Endothelial cell of umbilical vein (primary cell): ENCODE results near the gene MAPK4. TPM values are rescaled to one million over a fixed set of nuclear protein-coding genes. Genes with fewer than 3 reads are reported as not detected.

ENCODE experiments used
- BruUV-seq: library from RNA; stranded (reverse); fragments of 400-500 nt; replicated peaks from 2 replicates; lab custom pipeline; 2021; lab: Mats Ljungman, UMichigan
- CTCF ChIA-PET: fragments of 300-600, 350-600 bp; sonication (Branson Sonifier 250); formaldehyde crosslinking; loops from one replicate; lab custom pipeline; 2021; ENCODE audit warnings: antibody characterized with exemption, inconsistent platforms; lab: Charles Lee
- POLR2A ChIA-PET: fragments of 300-600, 350-600 bp; sonication (Branson Sonifier 250); formaldehyde crosslinking; loops from one replicate; lab custom pipeline; 2021; ENCODE audit warnings: antibody characterized with exemption, inconsistent platforms; lab: Charles Lee
- DNase-seq: peaks from one replicate; pipeline ENCODE4 v3.0.0-alpha.2; 2011; ENCODE audit warnings: low read depth, low spot score
- FAIRE-seq: peaks from 2 replicates; lab custom pipeline; 2011; peaks lifted over from hg19 to GRCh38; lab: Jason Lieb, UNC
- H2AFZ ChIP-seq: 2 replicates; pipeline ENCODE4 v1.6.0; 2012; ENCODE audit warnings: low read depth, low read length, control low read depth, inconsistent platforms
- H3K27ac ChIP-seq: 2 replicates; pipeline ENCODE4 v1.5.1; 2011; ENCODE audit warnings: low read depth, mild to moderate bottlenecking, control low read depth, low read length, moderate library complexity; ENCODE audit not compliant: insufficient read depth
- H3K27me3 ChIP-seq, 2 experiments: 2 replicates each; pipeline versions ENCODE4 v1.6.0 to v1.6.1; 2011; ENCODE audit warnings: low read length in 2 of 2, mixed read lengths in 1 of 2; ENCODE audit not compliant: control insufficient read depth in 2 of 2, insufficient read depth in 2 of 2
- H3K36me3 ChIP-seq, 2 experiments: 2 replicates in 1 of 2; 3 replicates in 1 of 2; pipeline ENCODE4 v1.5.1; 2011; ENCODE audit warnings: low read length in 2 of 2, mild to moderate bottlenecking in 1 of 2, moderate library complexity in 1 of 2; ENCODE audit not compliant: control insufficient read depth in 2 of 2, insufficient read depth in 2 of 2; ENCODE audit errors: extremely low read depth in 1 of 2
- H3K4me1 ChIP-seq: 3 replicates; pipeline ENCODE4 v1.5.1; 2011; ENCODE audit warnings: mild to moderate bottlenecking, low read length; ENCODE audit not compliant: control insufficient read depth, insufficient read depth; ENCODE audit errors: extremely low read depth
- H3K4me2 ChIP-seq: 2 replicates; pipeline ENCODE4 v1.6.1; 2011; ENCODE audit warnings: low read length, control low read depth, mixed read lengths; ENCODE audit not compliant: insufficient read depth
- H3K4me3 ChIP-seq, 3 experiments: fragments of 200-600 bp in 1 of 3; sonication (generic), shearing (Covaris generic) in 1 of 3; replicated peaks in 1 of 3; 2 replicates each; pipeline ENCODE4 v1.5.1; 2011 to 2016; ENCODE audit warnings: control low read depth in 3 of 3, low read length in 3 of 3, mild to moderate bottlenecking in 2 of 3, inconsistent platforms in 1 of 3, low read depth in 1 of 3, moderate library complexity in 1 of 3; ENCODE audit not compliant: insufficient read depth in 1 of 3
- H3K79me2 ChIP-seq: 2 replicates; pipeline ENCODE4 v1.6.0; 2012; ENCODE audit warnings: low read length, inconsistent platforms; ENCODE audit not compliant: control insufficient read depth, insufficient read depth
- H3K9ac ChIP-seq: replicated peaks from 2 replicates; pipeline ENCODE3; 2011; ENCODE audit warnings: low read length, control low read depth; ENCODE audit not compliant: insufficient read depth; ENCODE audit errors: extremely low read depth
- H3K9me1 ChIP-seq: replicated peaks from 3 replicates; pipeline ENCODE4 v1.6.0; 2011; ENCODE audit warnings: mild to moderate bottlenecking, low read length; ENCODE audit not compliant: control insufficient read depth, insufficient read depth; ENCODE audit errors: extremely low read depth
- H3K9me3 ChIP-seq: replicated peaks from 2 replicates; pipeline ENCODE4 v1.5.1; 2012; ENCODE audit warnings: low read length, inconsistent platforms; ENCODE audit not compliant: control insufficient read depth, insufficient read depth
- H4K20me1 ChIP-seq: replicated peaks from 2 replicates; pipeline ENCODE3; 2011; ENCODE audit warnings: mild to moderate bottlenecking, low read length; ENCODE audit not compliant: control insufficient read depth, insufficient read depth; ENCODE audit errors: extremely low read depth
- CTCF ChIP-seq, 2 donors: IDR thresholded peaks; 1 replicate in 1 of 2; 2 replicates in 1 of 2; pipeline ENCODE4 v1.5.1; 2011; ENCODE audit warnings: low read length in 2 of 2, mild to moderate bottlenecking in 2 of 2, moderate library complexity in 2 of 2, control low read depth in 1 of 2, inconsistent platforms in 1 of 2, low read depth in 1 of 2; ENCODE audit not compliant: insufficient read depth in 1 of 2; ENCODE audit errors: extremely low read depth in 1 of 2
- EZH2 ChIP-seq: IDR thresholded peaks from 2 replicates; pipeline ENCODE4 v1.6.1; 2012; ENCODE audit warnings: borderline replicate concordance, low read depth, mild to moderate bottlenecking, moderate library complexity, low read length, inconsistent platforms; ENCODE audit not compliant: severe bottlenecking
- FOS ChIP-seq: IDR thresholded peaks from 2 replicates; pipeline ENCODE4 v1.6.1; 2011; ENCODE audit warnings: mild to moderate bottlenecking, low read length, moderate library complexity, borderline replicate concordance; ENCODE audit not compliant: insufficient read depth
- GATA2 ChIP-seq: IDR thresholded peaks from 2 replicates; pipeline ENCODE4 v1.7.0; 2011; ENCODE audit warnings: low read depth, mild to moderate bottlenecking, moderate library complexity, mixed read lengths, low read length; ENCODE audit not compliant: insufficient read length, insufficient read depth
- JUN ChIP-seq: IDR thresholded peaks from 2 replicates; pipeline ENCODE4 v1.6.1; 2011; ENCODE audit warnings: borderline replicate concordance, low read depth; ENCODE audit not compliant: insufficient read length, insufficient read depth
- MAX ChIP-seq: IDR thresholded peaks from 2 replicates; pipeline ENCODE4 v1.6.1; 2011; ENCODE audit not compliant: insufficient read depth, insufficient read length
- MYC ChIP-seq: IDR thresholded peaks from one replicate; pipeline ENCODE4 v1.6.1; 2011; ENCODE audit warnings: mild to moderate bottlenecking, low read depth, low read length
- POLR2A ChIP-seq: IDR thresholded peaks from 2 replicates; pipeline ENCODE4 v1.6.1; 2012; ENCODE audit warnings: low read depth, mild to moderate bottlenecking, control low read depth, low read length
- POLR2AphosphoS5 ChIP-seq: IDR thresholded peaks from 2 replicates; pipeline ENCODE4 v1.6.1; 2012; ENCODE audit warnings: low read depth, mild to moderate bottlenecking, control low read depth, low read length, moderate library complexity; ENCODE audit not compliant: insufficient read depth
- dilution Hi-C: fragments of 300-500 bp; cut with MboI; formaldehyde crosslinking; loops from one replicate; pipeline ENCODE4 v1.15.0; 2019; ENCODE audit warnings: low sequenced_read_pairs; ENCODE audit not compliant: extremely low pct_ligation_motif_present
- intact Hi-C: fragments of 100-400 bp; cut with micrococcal nuclease; formaldehyde crosslinking; loops from one replicate; pipeline ENCODE4 v1.10.0; 2022
- polyA plus RNA-seq, 4 experiments: library from polyadenylated mRNA; depleted of rRNA in 3 of 4; stranded (reverse) in 3 of 4; unstranded in 1 of 4; fragments of >200 nt; gene quantifications; 2 replicates each; pipeline versions ENCODE4 v1.2.1 to v1.2.3, GENCODE V29; 2011 to 2012; ENCODE audit warnings: missing spikeins in 1 of 4
- total RNA-seq: library from RNA; stranded (reverse); gene quantifications from 2 replicates; pipeline ENCODE4 v1.2.3, GENCODE V29; 2021

MAPK4 gene
- total and polyA plus RNA-seq, 2 donors (not counting 3 experiments of a cell fraction or from before 2014, with no cell fraction given), result not detected

GRCh38 chr18:50682852-50683251 lies 123.0 kb downstream of the MAPK4 start:
- H3K4me3 ChIP-seq, result no peak overlapping the region
- DNase-seq (no peak), FAIRE-seq (no peak)
- H4K20me1 ChIP-seq, result no peaks in the 10 kb centered on the region
- POLR2A ChIA-PET, result no interaction called here
- H3K79me2 ChIP-seq, result no peaks in the 10 kb centered on the region
- no peaks in the 10 kb centered on the region for H3K9me3 ChIP-seq
- no peak overlapping the region for H3K27ac ChIP-seq
- intact Hi-C loops (no loop called here), dilution Hi-C loops (no loop called here)
- no TSS peak for BruUV-seq
- H3K9me1 ChIP-seq, result no peaks in the 10 kb centered on the region
- TF ChIP-seq MYC (no peak), FOS (no peak), CTCF (IDR thresholded peaks at IDR 0.05; ENCODE audit: extremely low read depth in 1 of 2, insufficient read depth in 1 of 2, low read depth in 1 of 2, low read length in 2 of 2) (no peak), EZH2 (no peak), POLR2AphosphoS5 (no peak), GATA2 (no peak), JUN (no peak), MAX (no peak), POLR2A (no peak)
- H3K36me3 ChIP-seq, result no peaks in the 10 kb centered on the region
- no peaks in the 10 kb centered on the region for H3K27me3 ChIP-seq
- no peaks in the 10 kb centered on the region for H3K4me1 ChIP-seq
- no peak overlapping the region for H3K4me2 ChIP-seq
- CTCF ChIA-PET, result no interaction called here
- no peak overlapping the region for H3K9ac ChIP-seq
- no peak overlapping the region for H2AFZ ChIP-seq
